Prostate gland (tissue), 2 donors: Measurements from ENCODE around the gene CAMKMT. TPM values are rescaled to one million over a fixed set of nuclear protein-coding genes. Genes with fewer than 3 reads are reported as not detected.

Experiments used
- DNase-seq: peaks from one replicate; pipeline ENCODE4 v3.0.0-alpha.2; 2019; ENCODE audit warnings: low spot score
- H3K27ac ChIP-seq, 2 donors: fragments of 200-600 bp; sonication (generic); 2 replicates each; pipeline ENCODE4 v1.5.1; 2017 to 2019
- H3K27me3 ChIP-seq: fragments of 200-600 bp; sonication (generic); replicated peaks from 2 replicates; pipeline ENCODE4 v1.5.1; 2019; ENCODE audit not compliant: insufficient read depth
- H3K36me3 ChIP-seq, 2 donors: fragments of 200-600 bp; sonication (generic); 1 replicate in 1 of 2; 2 replicates in 1 of 2; pipeline versions ENCODE4 v1.5.1 to v1.8.1; 2017 to 2019
- H3K4me1 ChIP-seq: fragments of 200-600 bp; sonication (generic); replicated peaks from 2 replicates; pipeline ENCODE4 v1.5.1; 2019
- H3K4me3 ChIP-seq, 2 donors: fragments of 200-600 bp; sonication (generic); 2 replicates each; pipeline ENCODE4 v1.5.1; 2017 to 2019
- H3K9me3 ChIP-seq: fragments of 200-600 bp; sonication (generic); 2 replicates; pipeline ENCODE4 v1.5.1; 2017
- POLR2A ChIP-seq: fragments of 450-650 bp; IDR thresholded peaks from one replicate; pipeline ENCODE4 v1.6.1; 2016; ENCODE audit warnings: antibody characterized with exemption, mild to moderate bottlenecking
- POLR2AphosphoS5 ChIP-seq: sonication (generic); formaldehyde crosslinking; IDR thresholded peaks from one replicate; pipeline ENCODE4 v1.6.1; 2017; ENCODE audit warnings: antibody characterized with exemption
- WGBS: methylation state at CpG from one replicate; pipeline ENCODE4 v1.1.5; 2018; 5-methylcytosine and 5-hydroxymethylcytosine counted together
- intact Hi-C: fragments of 100-400 bp; cut with DNase I; formaldehyde crosslinking; loops from one replicate; pipeline ENCODE4 v1.14.2; 2022
- total RNA-seq, 2 donors: library from RNA; depleted of rRNA; stranded (reverse); fragments of >200 nt; gene quantifications; one replicate each; pipeline ENCODE4 v1.1.0, GENCODE V29; 2016
- TF ChIP-seq, protein P1 (sequence below), 4 experiments: fragments of 200-600 bp in 2 of 4; fragments of 450-650 bp in 2 of 4; sonication (generic) in 2 of 4; IDR thresholded peaks; 1 replicate in 3 of 4; 2 replicates in 1 of 4; pipeline ENCODE4 v1.5.1; 2016 to 2019; ENCODE audit warnings: antibody characterized with exemption in 4 of 4, mild to moderate bottlenecking in 2 of 4, moderate library complexity in 2 of 4

CAMKMT gene
- total RNA-seq, 2 donors from 2014 or later: 5.4 to 7.6 TPM

DNA sequence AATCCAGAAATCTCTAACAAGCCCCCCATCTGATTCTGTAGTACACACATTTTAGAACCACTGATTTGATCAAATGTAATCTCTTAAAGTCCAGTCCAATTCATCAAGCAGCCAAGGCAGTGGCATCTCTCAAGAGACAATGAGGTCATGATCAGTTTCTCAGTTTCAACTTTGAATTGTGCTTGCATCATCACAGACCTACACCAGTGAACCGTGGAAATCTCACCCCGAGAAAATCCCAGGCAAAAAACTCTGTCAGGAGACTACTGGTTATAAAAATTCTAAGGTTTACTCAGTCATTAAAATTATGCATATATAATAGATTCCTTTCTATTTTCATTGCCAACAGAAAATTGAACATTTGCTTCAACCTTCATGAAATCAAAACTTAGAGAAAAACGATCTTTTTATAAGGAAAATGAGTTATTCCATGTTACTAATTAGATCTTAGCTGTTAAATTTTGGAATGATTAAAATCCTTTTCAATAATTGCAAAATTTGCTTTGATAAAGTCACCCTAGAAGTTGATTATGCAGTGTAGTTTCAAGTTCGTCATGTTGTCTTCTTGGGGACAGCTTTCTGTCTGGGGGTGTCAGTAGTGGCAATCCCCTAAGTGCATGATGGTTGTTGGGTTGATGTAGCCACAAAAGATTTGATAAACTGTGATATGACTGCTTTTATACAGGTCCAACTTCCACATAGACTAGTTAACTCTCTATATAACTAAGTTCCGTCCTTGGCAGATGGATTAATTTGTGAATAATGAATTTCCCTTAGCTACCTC is 235.0 kb downstream of the CAMKMT start:
- intact Hi-C loops: no loop called here
- no peak for DNase-seq
- H3K27ac ChIP-seq: no peak overlapping the region
- H3K27me3 ChIP-seq: no peaks in the 10 kb centered on the region
- no peak overlapping the region for H3K4me3 ChIP-seq
- TF ChIP-seq POLR2A (no peak), POLR2AphosphoS5 (no peak)
- TF ChIP-seq, protein P1, sequence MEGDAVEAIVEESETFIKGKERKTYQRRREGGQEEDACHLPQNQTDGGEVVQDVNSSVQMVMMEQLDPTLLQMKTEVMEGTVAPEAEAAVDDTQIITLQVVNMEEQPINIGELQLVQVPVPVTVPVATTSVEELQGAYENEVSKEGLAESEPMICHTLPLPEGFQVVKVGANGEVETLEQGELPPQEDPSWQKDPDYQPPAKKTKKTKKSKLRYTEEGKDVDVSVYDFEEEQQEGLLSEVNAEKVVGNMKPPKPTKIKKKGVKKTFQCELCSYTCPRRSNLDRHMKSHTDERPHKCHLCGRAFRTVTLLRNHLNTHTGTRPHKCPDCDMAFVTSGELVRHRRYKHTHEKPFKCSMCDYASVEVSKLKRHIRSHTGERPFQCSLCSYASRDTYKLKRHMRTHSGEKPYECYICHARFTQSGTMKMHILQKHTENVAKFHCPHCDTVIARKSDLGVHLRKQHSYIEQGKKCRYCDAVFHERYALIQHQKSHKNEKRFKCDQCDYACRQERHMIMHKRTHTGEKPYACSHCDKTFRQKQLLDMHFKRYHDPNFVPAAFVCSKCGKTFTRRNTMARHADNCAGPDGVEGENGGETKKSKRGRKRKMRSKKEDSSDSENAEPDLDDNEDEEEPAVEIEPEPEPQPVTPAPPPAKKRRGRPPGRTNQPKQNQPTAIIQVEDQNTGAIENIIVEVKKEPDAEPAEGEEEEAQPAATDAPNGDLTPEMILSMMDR (IDR thresholded peaks at IDR 0.05): no peak
- H3K9me3 ChIP-seq: no peaks in the 10 kb centered on the region
- WGBS: 83% methylated on average over 5 of the region's 5 CpGs
- no peaks in the 10 kb centered on the region for H3K36me3 ChIP-seq
- H3K4me1 ChIP-seq: no peaks in the 10 kb centered on the region

DNA sequence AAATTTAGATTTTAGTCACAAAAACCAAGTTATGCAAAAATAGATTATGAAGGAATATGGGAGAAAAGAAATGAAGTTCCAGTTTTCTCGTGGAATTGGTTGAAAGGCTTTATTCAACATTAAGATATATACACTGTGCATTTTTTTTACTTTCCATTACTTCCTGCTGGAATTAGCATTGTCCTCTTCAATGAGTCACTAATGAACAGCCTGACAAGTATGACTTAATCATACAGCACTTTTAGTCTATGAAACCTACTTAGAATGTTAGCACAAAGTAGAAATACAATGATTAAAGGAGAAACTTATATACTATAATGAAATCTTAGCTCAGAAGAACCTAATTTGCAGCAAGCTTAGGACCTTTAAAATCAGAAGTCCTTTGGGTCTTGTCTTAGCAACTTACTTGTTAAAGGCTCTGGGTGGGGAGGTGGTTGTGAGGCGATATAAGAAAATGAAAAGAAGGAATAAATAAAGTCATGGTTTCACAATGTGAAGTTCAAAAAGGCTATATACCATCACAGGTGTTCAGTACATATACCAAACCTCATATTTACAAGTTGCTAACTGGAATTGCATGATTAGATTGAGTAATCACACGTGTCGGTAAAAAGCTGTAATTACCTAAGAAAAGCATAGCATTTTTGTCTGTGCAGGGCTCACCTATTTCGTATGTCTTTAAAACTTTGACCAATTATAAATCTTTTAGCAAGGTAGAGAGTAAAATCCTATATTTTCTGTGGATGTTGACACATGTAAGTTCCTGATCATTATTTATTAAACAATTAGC is 236.8 kb downstream of the CAMKMT start:
- Histone ChIP-seq H3K36me3 (no peaks in the 10 kb centered on the region), H3K4me1 (no peaks in the 10 kb centered on the region), H3K27me3 (no peaks in the 10 kb centered on the region), H3K27ac (no peak overlapping the region), H3K9me3 (no peaks in the 10 kb centered on the region), H3K4me3 (no peak overlapping the region)
- intact Hi-C loops: no loop called here
- TF ChIP-seq, protein P1 (IDR thresholded peaks at IDR 0.05): no peak
- no peak for TF ChIP-seq POLR2A
- TF ChIP-seq POLR2AphosphoS5: no peak
- DNase-seq: no peak
- 71% methylated on average over 5 of the region's 5 CpGs for WGBS

DNA sequence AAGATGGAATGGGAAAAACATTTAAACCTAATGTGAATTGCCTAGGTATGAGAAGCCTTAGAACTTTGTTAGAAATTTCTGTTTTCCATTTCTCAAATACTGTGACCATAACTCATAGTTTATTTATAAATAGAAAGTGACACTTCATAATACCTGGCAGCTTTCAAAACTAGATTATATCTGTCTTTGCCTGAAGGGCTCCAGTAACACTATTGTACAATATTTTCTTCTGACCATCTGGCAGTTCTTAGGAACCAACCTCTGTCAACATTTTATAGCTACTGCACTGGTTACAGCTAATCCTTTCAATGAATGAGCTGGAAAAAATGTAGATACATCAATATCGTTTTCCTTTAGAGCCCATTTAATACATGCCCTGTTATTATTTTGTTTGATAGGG is 237.4 kb downstream of the CAMKMT start:
- Histone ChIP-seq H3K36me3 (no peaks in the 10 kb centered on the region), H3K4me3 (no peak overlapping the region), H3K27me3 (no peaks in the 10 kb centered on the region), H3K9me3 (no peaks in the 10 kb centered on the region), H3K27ac (no peak overlapping the region), H3K4me1 (no peaks in the 10 kb centered on the region)
- DNase-seq: no peak
- no peak for TF ChIP-seq POLR2A
- TF ChIP-seq, protein P1 (IDR thresholded peaks at IDR 0.05): no peak
- no peak for TF ChIP-seq POLR2AphosphoS5
- 11% methylated on average over 1 of the region's 1 CpG for WGBS
- intact Hi-C loops: no loop called here

DNA sequence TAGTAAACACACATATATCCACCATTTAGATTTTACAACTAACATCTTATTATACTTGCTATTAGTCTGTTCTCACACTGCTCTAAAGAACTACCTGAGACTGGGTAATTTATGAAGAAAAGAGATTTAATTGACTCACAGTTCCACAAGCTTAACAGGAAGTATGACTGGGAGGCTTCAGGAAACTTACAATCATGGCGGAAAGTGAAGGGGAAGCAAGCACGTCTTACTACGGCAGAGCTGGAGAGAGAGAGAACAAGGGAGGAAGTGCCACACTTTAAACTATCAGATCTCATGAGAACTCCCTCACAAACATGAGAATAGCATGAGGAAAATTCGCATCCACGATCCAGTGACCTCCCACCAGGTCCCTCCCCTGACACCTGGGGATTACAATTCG is 240.7 kb downstream of the CAMKMT start:
- Histone ChIP-seq H3K27ac (no peak overlapping the region), H3K36me3 (no peaks in the 10 kb centered on the region), H3K27me3 (no peaks in the 10 kb centered on the region), H3K4me1 (no peaks in the 10 kb centered on the region), H3K9me3 (no peaks in the 10 kb centered on the region), H3K4me3 (no peak overlapping the region)
- no peak for DNase-seq
- intact Hi-C loops: no loop called here
- 90% methylated on average over 6 of the region's 6 CpGs for whole genome bisulfite sequencing
- TF ChIP-seq POLR2A (no peak), POLR2AphosphoS5 (no peak)
- TF ChIP-seq, protein P1 (IDR thresholded peaks at IDR 0.05): no peak
